Activated T-cell treated with anti-CD3 and anti-CD28 coated beads, Interleukin-2, amount 50 U/mL, for 48 hours (primary cell): ENCODE data around the gene TRIM63.

Experiments used
- DNase-seq, 2 experiments: peaks; one replicate each; pipeline ENCODE4 v3.0.0-alpha.2; 2020

Gene TRIM63

DNA sequence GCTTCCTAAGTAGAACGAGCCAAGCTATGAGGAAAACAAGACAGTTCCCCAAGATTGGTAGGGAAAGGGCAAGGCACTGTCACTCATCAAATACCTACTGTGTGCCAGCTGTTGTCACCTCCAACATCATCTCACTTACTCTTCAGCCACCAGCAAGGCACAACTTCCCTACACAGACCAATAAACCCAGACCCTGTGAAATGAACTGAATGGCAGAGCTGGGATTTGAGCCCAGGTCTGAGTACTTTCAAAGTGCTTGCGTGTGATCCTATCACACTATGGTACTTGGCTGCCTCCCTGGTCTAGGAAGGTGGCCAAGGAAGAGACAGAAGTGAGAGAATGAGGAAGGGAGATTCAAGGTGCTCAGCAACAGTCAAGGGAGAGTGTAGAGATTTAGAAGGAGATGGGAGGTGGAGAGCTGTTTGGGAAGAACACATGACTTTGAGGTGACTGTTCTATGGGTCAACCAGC is 16.7 kb upstream of the TRIM63 start:
- no peak for DNase-seq

DNA sequence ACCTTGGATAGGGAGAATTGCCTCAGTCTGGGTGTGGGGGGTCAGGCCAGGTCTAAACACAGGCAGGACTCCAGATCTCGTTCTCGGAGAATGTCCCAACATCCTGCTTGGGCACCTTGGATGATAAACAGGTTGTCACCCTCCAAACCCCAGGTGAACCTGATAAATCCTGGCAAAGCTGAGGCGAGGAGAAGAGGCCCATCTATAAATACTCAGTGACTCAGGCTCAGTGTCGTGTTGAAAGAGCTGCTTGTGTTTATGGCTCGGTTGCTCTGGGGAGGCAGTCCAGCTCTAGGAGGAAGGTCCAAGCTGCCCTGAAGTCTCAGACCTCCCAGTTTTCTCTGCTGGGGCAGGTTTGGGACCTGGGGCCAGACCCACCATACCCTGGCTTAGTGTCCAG is 15.8 kb upstream of the TRIM63 start:
- no peak for DNase-seq

DNA sequence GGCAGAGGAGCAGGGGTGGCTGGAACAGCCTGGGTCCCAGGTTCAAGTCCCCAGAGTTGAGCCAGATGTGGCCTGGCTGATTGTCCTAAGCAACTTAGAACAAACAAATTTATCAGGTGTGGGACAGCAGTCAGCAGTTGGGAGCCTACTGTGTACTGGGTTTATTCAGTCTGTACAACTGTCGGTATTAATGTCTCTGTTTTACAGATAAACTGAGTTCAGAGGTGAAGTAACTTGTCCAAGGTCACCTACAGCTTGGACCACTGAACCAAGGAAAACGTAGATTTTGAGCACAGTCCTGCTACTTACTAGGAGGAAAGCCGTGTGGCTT is 14.6 kb upstream of the TRIM63 start:
- no peak for DNase-seq

- DNase-seq, result no peak
Measured at GRCh38 chr1:26081267-26082019, 14.0 kb upstream of the TRIM63 start.

- DNase-seq, result no peak
Measured at GRCh38 chr1:26079960-26080814, 12.8 kb upstream of the TRIM63 start.

DNA sequence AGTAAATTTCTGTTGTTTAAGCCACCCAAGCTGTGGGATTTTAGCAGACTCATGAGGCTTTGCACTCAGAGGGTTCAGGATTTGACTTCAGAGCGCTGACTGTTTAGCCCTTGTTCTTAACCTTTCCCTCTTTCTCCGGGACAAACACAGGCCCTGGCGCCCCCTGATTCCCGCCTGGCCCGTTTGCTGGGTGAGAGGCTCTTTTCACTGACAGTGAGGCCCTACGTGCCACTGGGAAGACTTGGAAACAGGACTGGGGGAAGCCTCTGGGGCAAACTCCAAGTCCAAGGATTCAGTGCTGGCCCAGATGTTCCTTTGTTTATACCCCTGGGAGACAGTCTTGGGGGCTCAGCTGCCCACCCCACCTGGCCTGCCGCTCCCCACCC is 11.7 kb upstream of the TRIM63 start:
- DNase-seq, result no peak

DNA sequence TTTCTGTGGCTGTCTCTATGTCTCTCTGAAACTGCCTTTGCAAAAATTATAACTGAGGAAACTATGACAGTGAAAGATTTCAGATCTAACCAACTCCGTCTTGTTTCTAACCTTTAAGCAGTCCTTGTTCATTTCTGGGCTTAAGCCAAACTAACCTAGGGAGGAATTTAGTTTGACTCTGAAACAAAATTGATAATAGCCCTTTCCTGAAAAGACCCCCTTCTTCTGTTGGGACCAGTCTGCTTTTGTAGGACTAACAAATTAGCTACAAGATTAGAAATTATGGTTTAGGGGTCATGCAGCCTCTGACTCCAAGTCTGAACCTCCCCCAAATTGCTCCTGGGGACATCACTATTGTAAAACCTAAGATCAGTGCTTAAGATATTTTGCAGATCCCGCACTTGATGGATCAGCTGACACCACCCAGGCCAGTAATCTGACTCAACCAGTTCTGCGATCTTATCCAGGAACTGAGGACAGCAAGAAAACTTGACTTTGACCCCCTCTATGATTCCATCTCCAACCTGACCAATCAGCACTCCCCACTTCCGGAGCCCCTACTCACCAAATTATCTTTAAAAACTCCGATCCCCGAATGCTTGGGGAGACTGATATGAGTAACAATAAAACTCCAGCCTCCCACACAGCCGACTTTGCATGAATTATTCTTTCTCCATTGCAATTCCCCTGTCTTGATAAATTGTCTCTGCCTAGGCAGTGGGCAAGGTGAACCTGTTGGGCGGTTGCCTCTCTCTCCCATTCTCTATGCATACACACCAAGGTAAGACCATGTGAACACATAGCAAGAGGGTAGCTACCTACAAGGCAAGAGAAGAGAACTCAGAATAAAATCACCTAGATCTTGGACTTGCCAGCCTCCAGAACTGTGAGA is 11.1 kb upstream of the TRIM63 start:
- no peak for DNase-seq

DNA sequence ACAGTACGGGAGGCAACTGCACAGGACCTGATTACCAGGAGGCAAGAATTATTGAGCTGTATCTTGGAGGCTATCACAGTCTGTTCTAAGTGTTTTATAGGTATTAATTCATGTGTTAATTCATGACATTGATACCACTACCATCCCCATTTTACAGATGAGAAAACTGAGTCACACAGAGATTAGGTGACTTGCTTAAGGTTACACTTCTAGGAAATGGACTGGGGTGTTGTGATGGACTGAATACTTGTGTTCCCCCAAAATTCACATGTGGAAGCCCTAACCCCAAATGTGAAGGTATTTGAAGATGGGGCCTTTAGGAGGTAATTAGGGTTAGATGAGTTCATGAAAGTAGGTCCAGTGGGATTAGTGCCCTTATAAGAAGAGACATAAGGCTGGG is 10.1 kb upstream of the TRIM63 start:
- DNase-seq, result no peak

GRCh38 chr1:26075421-26076144 is 8.2 kb upstream of the TRIM63 start:
- DNase-seq, result no peak

GRCh38 chr1:26072305-26072704 is 4.9 kb upstream of the TRIM63 start:
- DNase-seq, result no peak

- DNase-seq, result no peak
Measured at GRCh38 chr1:26070963-26071342, 3.5 kb upstream of the TRIM63 start.

GRCh38 chr1:26070296-26070962 is 3.0 kb upstream of the TRIM63 start:
- DNase-seq, result no peak

GRCh38 chr1:26069941-26070295 is 2.5 kb upstream of the TRIM63 start:
- no peak for DNase-seq

DNA sequence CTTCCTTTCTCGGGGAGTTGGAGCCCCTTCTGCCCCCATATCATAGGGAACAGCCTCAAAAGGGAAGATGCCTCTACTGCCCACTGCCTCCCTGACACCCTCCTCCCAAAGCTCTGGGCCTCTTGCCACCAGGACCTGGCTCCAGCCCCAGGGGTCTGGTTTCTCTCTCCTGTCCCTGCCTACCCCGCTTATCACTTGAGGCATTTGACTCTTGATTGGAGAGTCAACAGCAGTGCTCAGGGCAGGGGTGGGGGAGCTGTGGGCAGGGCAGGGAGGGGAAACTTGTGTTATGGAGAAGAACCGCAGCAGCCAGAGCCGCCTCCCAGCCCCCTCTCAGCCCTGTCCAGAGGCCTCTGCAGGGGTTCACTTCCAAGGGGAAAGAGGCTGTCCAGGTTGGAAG is 573 bp downstream of the TRIM63 start:
- DNase-seq, result no peak

GRCh38 chr1:26066160-26066559 is 1.3 kb downstream of the TRIM63 start:
- DNase-seq, result no peak

DNA sequence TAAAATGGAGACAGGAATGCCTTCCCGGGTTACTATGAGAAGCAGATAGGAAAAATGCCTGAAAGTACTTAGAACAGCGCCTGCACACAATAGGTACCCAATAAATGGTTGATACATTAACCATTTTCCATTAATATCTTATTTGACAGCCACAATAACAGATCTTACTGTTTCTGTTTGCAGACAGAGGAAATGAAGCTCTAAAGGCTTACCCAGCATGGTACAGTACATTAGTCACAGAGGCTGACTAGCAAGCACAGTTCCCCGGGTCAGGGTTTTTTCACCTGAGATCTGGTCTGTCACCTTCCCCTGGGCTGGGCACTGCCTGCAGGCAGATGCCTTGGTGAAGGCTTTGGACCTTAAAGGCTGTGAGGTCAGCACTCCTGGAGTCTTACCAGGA is 2.9 kb downstream of the TRIM63 start:
- no peak for DNase-seq

DNA sequence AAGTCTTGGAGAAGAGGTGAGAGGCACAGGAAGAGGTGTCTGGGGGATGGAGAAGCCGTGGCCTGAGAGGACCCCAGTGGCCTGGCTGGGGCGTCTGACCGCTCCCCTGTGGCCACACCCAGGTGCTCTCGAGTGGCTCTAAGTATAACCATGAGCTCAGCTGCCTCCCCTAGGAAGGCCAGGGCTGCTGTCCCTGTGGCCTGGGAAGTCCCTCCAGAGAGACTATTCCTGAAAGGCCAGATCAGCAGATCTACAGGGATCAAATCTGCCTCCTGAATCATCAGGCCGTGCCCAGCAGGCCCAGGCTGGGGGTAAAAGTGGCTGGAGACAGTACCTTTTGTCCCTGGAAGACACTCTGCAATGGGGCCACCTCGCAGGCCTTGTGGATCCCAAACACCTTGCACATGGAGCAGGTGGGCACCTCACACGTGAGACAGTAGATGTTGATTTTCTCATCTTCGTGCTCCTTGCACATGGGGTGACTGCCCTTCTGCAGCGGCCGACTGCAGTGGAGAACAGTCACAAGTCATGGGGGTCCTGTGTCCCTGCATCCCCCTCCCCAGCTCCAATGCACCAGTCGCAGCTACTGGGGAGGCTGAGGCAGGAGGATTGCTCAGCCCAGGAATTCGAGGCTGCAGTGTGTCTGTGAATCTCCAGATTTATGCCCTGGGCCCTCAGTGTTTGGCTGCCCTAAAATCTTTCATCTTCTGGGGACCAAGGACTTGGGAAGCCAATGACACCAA is 6.4 kb downstream of the TRIM63 start:
- no peak for DNase-seq

DNA sequence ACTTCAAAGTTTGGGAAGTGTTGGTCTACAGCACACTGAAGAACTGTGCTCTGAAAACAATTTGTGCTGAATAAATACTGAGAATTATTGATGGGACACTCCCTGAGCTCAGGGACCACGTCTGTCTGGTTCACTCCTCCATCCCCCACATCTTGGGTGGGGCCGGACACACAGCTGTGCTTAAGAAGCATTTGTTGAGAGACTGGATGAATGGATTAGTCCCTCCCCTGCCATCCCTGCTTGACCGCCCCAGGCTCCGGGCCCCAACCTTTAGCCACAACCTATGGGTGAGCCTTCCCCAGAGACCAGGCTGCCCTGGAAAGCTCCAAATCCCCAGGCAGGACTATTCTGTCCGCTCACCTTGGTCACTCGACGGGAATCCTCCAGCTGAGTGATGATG is 7.5 kb downstream of the TRIM63 start:
- no peak for DNase-seq

GRCh38 chr1:26058052-26058595 is 9.3 kb downstream of the TRIM63 start:
- DNase-seq, result no peak

DNA sequence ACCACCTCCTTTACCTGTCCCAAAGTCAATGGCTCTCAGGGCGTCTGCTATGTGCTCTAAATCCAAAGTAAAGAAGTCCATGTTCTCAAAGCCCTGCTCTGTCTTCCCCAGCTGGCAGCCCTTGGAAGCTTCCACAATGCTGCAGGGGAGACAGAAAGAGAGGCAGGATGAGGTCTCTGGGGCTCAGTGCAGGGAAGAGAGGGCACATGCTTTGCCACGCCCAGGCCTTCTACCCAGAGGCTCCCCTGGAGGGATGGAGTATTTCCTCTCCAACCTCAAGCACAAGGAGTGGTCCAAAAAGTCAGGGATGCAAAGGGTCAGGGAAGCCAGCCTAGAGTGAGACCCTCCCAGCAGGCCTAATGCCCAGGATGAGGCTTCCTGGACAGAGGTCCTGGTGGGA is 10.2 kb downstream of the TRIM63 start:
- DNase-seq, result no peak

GRCh38 chr1:26055041-26055440 is 12.4 kb downstream of the TRIM63 start:
- DNase-seq, result no peak
